Measurements from ENCODE around the gene ERVV-1. TPM values are rescaled to one million over a fixed set of nuclear protein-coding genes. Genes with fewer than 3 reads are reported as not detected.
A peak's percentile ranks its signal among the peaks of the same experiment; 100 is the strongest.
"Not testable (repeated sequence)": the region's sequence is repeated elsewhere in the genome, so short reads cannot be mapped to it uniquely, and the experiment has no call there.

The ERVV-1 gene, protein sequence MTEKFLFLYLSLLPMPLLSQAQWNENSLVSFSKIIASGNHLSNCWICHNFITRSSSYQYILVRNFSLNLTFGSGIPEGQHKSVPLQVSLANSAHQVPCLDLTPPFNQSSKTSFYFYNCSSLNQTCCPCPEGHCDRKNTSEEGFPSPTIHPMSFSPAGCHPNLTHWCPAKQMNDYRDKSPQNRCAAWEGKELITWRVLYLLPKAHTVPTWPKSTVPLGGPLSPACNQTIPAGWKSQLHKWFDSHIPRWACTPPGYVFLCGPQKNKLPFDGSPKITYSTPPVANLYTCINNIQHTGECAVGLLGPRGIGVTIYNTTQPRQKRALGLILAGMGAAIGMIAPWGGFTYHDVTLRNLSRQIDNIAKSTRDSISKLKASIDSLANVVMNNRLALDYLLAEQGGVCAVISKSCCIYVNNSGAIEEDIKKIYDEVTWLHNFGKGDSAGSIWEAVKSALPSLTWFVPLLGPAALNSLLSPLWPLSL
- total RNA-seq: under 1 TPM in 1 of 2 experiments, not detected in 1; 0.11 TPM

GRCh38 chr19:53013621-53014020 lies at the start of gene ERVV-1:
Gene ERVV-1, plus strand, starts transcription at chr19:53013921. Its CDS starts 170 bp downstream, at chr19:53014091.
- H3K4me3 Mint-ChIP-seq: no peak within 1 kb of the TSS
- POLR2A ChIA-PET: no interaction called here
- no peaks in the 10 kb centered on the region for H3K27me3 Mint-ChIP-seq
- CTCF ChIA-PET: no interaction called here
- intact Hi-C loops (cut with DNase I, micrococcal nuclease): no loop called here
- ATAC-seq (no peak), DNase-seq (no peak)
- peaks cover 17% of the 10 kb centered on the region for H3K9me3 Mint-ChIP-seq (ENCODE audit: low read depth)
- H3K27ac Mint-ChIP-seq: no peak within 1 kb of the TSS
- no peaks in the 10 kb centered on the region for H3K36me3 Mint-ChIP-seq (ENCODE audit: low read depth)
- no peaks in the 10 kb centered on the region for H3K4me1 Mint-ChIP-seq

GRCh38 chr19:52967772-52968171 lies 45.9 kb upstream of the ERVV-1 start:
- peaks cover 10% of the 10 kb centered on the region for H3K4me1 Mint-ChIP-seq
- H3K27ac Mint-ChIP-seq: no peak overlapping the region
- H3K27me3 Mint-ChIP-seq: no peaks in the 10 kb centered on the region
- DNase-seq (no peak), ATAC-seq (no peak)
- CTCF ChIA-PET: no interaction called here
- no peak overlapping the region for H3K4me3 Mint-ChIP-seq
- intact Hi-C loops (cut with DNase I, micrococcal nuclease): no loop called here
- H3K36me3 Mint-ChIP-seq (ENCODE audit: low read depth): peaks cover 30% of the 10 kb centered on the region
- POLR2A ChIA-PET: no interaction called here
- H3K9me3 Mint-ChIP-seq (ENCODE audit: low read depth): peaks cover 29% of the 10 kb centered on the region

- ATAC-seq: no peak
- ChIA-PET POLR2A (no interaction called here), CTCF (no interaction called here)
- no peak overlapping the region for H3K27ac Mint-ChIP-seq
- no peak for DNase-seq
- intact Hi-C loops (cut with DNase I, micrococcal nuclease): no loop called here
- peaks cover 28% of the 10 kb centered on the region for H3K36me3 Mint-ChIP-seq (ENCODE audit: low read depth)
- no peaks in the 10 kb centered on the region for H3K4me1 Mint-ChIP-seq
- H3K27me3 Mint-ChIP-seq: no peaks in the 10 kb centered on the region
- H3K9me3 Mint-ChIP-seq (ENCODE audit: low read depth): peaks cover 14% of the 10 kb centered on the region
- no peak overlapping the region for H3K4me3 Mint-ChIP-seq
Observed at GRCh38 chr19:52981329-52981728, 32.4 kb upstream of the ERVV-1 start.

DNA sequence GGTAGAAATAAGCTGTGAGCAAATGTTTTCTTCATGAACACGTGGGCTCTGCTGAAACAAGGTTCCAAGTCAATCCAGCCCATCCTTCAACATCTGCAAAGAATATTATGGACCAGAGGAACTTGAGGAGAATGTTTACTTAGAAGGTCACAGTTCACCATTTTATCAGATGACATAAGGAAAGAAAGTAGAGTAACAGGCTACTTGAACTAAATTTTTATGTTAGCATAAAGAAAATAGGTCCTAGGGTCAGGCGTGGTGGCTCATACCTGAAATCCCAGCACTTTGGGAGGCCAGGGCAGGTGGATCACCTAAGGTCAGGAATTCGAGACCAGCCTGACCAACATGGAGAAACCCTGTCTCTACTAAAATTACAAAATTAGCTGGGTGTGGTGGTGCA lies 30.6 kb upstream of the ERVV-1 start:
- H3K27ac Mint-ChIP-seq; intact Hi-C loops (cut with DNase I, micrococcal nuclease); POLR2A ChIA-PET; ATAC-seq; H3K4me3 Mint-ChIP-seq; DNase-seq; H3K27me3 Mint-ChIP-seq; CTCF ChIA-PET; H3K4me1 Mint-ChIP-seq: not testable (repeated sequence)
- H3K9me3 Mint-ChIP-seq (ENCODE audit: low read depth): peaks cover 25% of the 10 kb centered on the region
- peaks cover 42% of the 10 kb centered on the region for H3K36me3 Mint-ChIP-seq (ENCODE audit: low read depth)

DNA sequence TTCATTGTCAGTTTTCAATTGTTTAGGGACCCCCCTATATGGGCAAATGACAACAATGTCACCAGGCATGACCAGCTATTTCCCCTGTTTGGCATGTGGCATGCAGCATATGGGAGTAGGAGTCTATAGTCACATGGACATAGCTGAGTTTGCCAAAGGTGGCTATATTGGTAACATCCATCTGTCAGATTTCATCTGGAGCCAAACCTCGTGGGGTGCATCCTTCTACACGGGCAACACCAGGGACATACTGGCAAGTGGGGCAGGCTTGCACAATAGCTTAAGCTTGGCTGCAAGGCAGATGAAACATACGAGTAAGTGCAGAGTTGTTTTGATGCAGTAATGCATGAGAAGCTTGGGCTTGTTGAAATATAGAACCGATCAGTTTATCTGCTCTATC lies 26.5 kb upstream of the ERVV-1 start:
- ATAC-seq (no peak), DNase-seq (no peak)
- Mint-ChIP-seq H3K36me3 (ENCODE audit: low read depth) (peaks cover 38% of the 10 kb centered on the region), H3K9me3 (ENCODE audit: low read depth) (peaks cover 27% of the 10 kb centered on the region), H3K27me3 (peaks cover 2% of the 10 kb centered on the region), H3K4me3 (no peak overlapping the region), H3K4me1 (peaks cover 3% of the 10 kb centered on the region), H3K27ac (no peak overlapping the region)
- intact Hi-C loops (cut with DNase I, micrococcal nuclease): no loop called here
- ChIA-PET POLR2A (no interaction called here), CTCF (interaction anchor here (0.8 kb wide), 1 partner anchor 13 kb away, joined by 3 read pairs; no protein-coding TSS in a partner anchor)

GRCh38 chr19:52988506-52988905 lies 25.2 kb upstream of the ERVV-1 start:
- Mint-ChIP-seq H3K27ac (no peak overlapping the region), H3K4me3 (no peak overlapping the region), H3K4me1 (peaks cover 8% of the 10 kb centered on the region), H3K27me3 (peaks cover 5% of the 10 kb centered on the region), H3K9me3 (ENCODE audit: low read depth) (peaks cover 30% of the 10 kb centered on the region), H3K36me3 (ENCODE audit: low read depth) (peaks cover 37% of the 10 kb centered on the region)
- DNase-seq: no peak
- intact Hi-C loops (cut with DNase I, micrococcal nuclease): no loop called here
- POLR2A ChIA-PET: no interaction called here
- no peak for ATAC-seq
- CTCF ChIA-PET: no interaction called here

DNA sequence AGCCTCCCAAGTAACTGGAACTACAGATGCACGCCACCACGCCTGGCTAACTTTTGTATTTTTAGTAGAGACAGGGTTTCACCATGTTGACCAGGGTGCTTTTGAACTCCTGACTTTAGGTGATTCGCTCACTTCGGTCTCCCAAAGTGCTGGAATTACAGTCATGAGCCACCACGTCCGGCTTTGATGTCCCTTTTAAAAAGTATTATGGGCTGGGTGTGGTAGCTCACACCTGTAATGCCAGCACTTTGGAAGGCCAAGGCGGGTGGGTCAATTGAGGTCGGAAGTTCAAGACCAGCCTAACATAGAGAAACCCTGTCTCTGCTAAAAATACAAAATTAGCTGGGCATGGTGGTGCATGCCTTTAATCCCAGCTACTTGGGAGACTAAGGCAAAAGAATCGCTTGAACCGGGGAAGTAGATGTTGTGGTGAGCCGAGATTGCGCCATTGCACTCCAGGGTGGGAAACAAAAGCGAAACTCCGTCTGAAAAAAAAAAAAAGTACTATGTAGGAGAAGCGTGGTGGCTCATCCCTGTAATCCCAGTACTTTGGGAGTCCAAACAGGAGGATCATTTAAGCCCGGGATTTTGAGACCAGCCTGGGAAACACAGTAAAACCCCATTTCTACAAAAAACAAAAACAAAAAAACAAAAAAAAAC lies 22.8 kb upstream of the ERVV-1 start:
- Mint-ChIP-seq H3K27ac (no peak overlapping the region), H3K4me3 (no peak overlapping the region)
- intact Hi-C loops (cut with DNase I, micrococcal nuclease): loop anchor here in 1 of 2 experiments (5.0 kb wide), 2 partner anchors 206 to 531 kb away; no protein-coding TSS in a partner anchor

DNA sequence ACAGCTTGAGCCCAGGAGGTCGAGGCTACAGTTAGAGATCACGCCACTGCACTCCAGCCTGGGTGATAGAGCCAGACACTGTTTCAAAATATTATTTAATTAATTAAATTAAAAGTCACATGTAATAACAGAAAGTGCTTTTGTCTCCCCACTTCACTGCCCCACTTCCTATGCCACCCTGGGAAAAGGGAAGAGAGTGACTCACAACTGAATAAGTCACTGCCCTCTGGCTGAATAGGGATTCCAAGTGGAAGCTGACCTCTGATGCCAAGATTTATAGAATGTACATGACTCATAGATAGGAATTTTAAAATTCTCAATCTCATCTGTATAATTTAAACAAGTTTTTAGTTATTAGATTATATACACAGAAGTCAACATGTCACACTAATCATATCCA lies 22.2 kb upstream of the ERVV-1 start:
- intact Hi-C loops (cut with DNase I, micrococcal nuclease): loop anchor here in 1 of 2 experiments (5.0 kb wide), 2 partner anchors 206 to 531 kb away; no protein-coding TSS in a partner anchor
- ATAC-seq: no peak
- H3K27me3 Mint-ChIP-seq: peaks cover 5% of the 10 kb centered on the region
- no peak overlapping the region for H3K4me3 Mint-ChIP-seq
- DNase-seq: no peak
- peaks cover 20% of the 10 kb centered on the region for H3K36me3 Mint-ChIP-seq (ENCODE audit: low read depth)
- no peak overlapping the region for H3K27ac Mint-ChIP-seq
- peaks cover 15% of the 10 kb centered on the region for H3K4me1 Mint-ChIP-seq
- POLR2A ChIA-PET: no interaction called here
- H3K9me3 Mint-ChIP-seq (ENCODE audit: low read depth): peaks cover 17% of the 10 kb centered on the region
- CTCF ChIA-PET: no interaction called here

More for the DNA sequence above, 22.8 kb upstream of the ERVV-1 start:
- Mint-ChIP-seq H3K36me3 (ENCODE audit: low read depth) (peaks cover 25% of the 10 kb centered on the region), H3K27me3 (peaks cover 5% of the 10 kb centered on the region), H3K4me1 (peaks cover 15% of the 10 kb centered on the region), H3K9me3 (ENCODE audit: low read depth) (peaks cover 20% of the 10 kb centered on the region)
- ChIA-PET POLR2A (no interaction called here), CTCF (no interaction called here)
- ATAC-seq: no peak
- DNase-seq: no peak

DNA sequence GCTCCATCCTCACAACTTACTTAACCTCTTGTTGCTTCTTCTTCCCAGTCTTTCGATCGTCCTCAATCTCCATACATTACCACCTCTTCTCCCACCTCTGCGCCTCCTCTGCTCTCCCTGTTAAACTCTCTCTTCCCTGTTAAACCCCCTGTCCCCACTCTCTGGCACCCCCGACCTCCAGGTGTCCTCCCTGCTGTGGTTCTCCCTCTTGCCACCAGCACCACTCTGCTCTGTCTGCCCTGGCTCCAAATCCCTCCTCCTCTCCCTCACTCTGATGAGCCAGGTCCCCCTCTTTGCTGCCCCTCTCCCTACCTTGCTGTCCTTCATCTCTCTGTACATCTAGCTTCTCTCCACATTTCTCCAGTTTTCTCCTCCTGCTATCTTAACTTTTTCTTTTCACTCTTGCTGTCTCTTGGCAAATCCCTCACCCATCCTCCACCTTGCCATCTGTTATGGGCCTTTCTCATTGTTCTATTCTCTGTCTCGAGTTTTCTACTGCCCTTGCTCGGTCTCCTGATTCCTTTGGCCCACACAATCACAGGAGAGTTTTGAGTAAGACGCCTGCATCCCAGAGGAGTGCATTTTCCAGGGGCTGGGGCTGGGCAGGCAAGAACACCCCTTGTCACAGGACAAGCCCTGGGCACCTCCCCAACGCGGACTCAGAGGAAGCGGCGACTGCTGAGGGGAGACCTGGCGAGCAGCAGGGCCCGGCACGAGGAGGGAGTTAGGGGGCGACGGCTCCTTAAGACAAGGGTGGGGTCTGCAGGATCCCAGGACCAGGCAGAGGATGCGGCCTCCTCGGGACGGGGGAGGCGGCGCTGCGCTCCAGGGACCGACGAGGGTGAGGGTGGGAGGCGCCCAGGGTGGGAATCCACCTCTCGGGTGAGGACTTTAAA lies 21.4 kb upstream of the ERVV-1 start:
- intact Hi-C loops (cut with DNase I, micrococcal nuclease): loop anchor here in 1 of 2 experiments (1.0 to 5.0 kb wide), 7 partner anchors 29 to 530 kb away; partner anchors contain the start of genes ZNF160, ZNF320 and ZNF888
- Mint-ChIP-seq H3K9me3 (ENCODE audit: low read depth) (peaks cover 9% of the 10 kb centered on the region), H3K4me3 (peak overlapping the region; percentile 72), H3K4me1 (peaks cover 15% of the 10 kb centered on the region), H3K27me3 (peaks cover 5% of the 10 kb centered on the region), H3K36me3 (ENCODE audit: low read depth) (peaks cover 12% of the 10 kb centered on the region), H3K27ac (no peak overlapping the region)
- POLR2A ChIA-PET: interaction anchor here (0.6 kb wide), 1 partner anchor 935 kb away, joined by 4 read pairs; no protein-coding TSS in a partner anchor
- DNase-seq (no peak), ATAC-seq (no peak)
- CTCF ChIA-PET: no interaction called here

DNA sequence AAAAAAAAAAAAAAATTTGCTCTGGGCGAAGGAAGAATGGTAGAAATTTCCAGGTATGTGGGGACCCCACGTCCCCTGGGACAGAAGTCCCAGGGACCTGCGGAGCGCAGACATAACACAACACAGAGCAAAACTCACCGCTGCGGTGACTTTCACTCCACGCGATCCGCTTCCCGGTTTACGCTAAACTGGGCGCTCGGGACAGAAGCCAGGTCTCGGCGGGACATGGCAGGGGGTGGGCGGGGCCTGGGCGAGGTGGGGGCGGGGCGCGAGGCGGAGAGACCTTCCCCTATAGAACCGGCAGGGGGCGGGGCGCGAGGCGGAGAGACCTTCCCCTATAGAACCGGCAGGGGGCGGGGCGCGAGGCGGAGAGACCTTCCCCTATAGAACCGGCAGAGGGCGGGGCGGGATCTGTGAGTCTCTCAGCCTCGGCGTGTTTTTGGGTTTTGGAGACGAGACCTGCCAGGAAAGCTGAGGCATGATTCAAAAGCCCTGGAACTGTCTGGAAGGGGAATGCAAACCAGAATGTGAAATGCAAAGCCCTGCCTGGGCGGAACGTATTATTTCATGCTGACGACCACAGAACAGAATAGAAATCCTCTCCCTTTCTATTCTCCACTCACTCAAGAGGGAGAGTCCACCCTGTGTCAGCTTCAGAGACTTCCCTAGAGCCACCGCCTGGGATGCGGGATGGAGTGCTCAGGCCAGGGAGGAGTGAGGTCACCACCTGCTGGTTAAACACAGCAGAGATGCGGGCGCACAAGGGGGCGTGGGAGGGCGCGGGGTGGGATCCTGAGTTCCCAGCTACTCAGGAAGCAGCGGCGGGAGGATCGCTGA lies 20.2 kb upstream of the ERVV-1 start:
- ATAC-seq (peak; percentile 88), DNase-seq (peak; percentile 88)
- no peak overlapping the region for H3K27ac Mint-ChIP-seq
- H3K9me3 Mint-ChIP-seq (ENCODE audit: low read depth): peaks cover 10% of the 10 kb centered on the region
- H3K27me3 Mint-ChIP-seq: peaks cover 9% of the 10 kb centered on the region
- H3K4me1 Mint-ChIP-seq: peaks cover 15% of the 10 kb centered on the region
- intact Hi-C loops (cut with DNase I, micrococcal nuclease): loop anchor here in 1 of 2 experiments (1.0 to 5.0 kb wide), 7 partner anchors 30 to 529 kb away; partner anchors contain the start of genes ZNF160, ZNF320 and ZNF888
- H3K4me3 Mint-ChIP-seq: peak overlapping the region; percentile 72
- ChIA-PET CTCF (no interaction called here), POLR2A (interaction anchor here (0.6 kb wide), 1 partner anchor 934 kb away, joined by 4 read pairs; no protein-coding TSS in a partner anchor)
- peaks cover 7% of the 10 kb centered on the region for H3K36me3 Mint-ChIP-seq (ENCODE audit: low read depth)

Data from activated CD4-positive, alpha-beta T cell treated with anti-CD3 and anti-CD28 coated beads for 36 hours (primary cell).